ENCODE results near the gene C3orf52.

DNA sequence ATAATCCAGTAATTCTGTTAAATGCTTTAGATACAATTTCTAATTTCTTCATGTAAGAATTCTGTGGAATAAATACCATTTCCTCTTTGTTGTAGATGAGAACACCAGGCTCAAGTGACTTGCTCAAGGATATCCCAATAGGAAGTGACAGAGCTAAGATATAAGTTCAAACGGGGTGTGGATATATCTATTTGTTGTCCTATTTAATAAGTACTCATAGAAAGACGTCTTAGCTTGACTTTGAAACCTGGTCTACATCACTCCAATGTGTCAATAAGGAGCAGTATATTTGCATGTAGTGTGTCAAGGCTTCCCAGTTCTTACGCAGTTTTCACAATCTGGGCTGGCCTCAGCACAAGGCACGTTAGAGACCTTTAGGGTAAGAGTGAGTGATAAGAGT, 51.6 kb downstream of the C3orf52 start:
- TF ChIP-seq, protein P1, sequence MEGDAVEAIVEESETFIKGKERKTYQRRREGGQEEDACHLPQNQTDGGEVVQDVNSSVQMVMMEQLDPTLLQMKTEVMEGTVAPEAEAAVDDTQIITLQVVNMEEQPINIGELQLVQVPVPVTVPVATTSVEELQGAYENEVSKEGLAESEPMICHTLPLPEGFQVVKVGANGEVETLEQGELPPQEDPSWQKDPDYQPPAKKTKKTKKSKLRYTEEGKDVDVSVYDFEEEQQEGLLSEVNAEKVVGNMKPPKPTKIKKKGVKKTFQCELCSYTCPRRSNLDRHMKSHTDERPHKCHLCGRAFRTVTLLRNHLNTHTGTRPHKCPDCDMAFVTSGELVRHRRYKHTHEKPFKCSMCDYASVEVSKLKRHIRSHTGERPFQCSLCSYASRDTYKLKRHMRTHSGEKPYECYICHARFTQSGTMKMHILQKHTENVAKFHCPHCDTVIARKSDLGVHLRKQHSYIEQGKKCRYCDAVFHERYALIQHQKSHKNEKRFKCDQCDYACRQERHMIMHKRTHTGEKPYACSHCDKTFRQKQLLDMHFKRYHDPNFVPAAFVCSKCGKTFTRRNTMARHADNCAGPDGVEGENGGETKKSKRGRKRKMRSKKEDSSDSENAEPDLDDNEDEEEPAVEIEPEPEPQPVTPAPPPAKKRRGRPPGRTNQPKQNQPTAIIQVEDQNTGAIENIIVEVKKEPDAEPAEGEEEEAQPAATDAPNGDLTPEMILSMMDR (IDR thresholded peaks at IDR 0.05; ENCODE audit: borderline replicate concordance, extremely low read depth, low read length, poor library complexity, severe bottlenecking), result no peak
- no peak for TF ChIP-seq EZH2 (IDR thresholded peaks at IDR 0.05; ENCODE audit: borderline replicate concordance, low read depth, low read length, severe bottlenecking)
